Astrocyte (in vitro differentiated cells and primary cell): ENCODE data around the gene CACNA1E. TPM values are rescaled to one million over a fixed set of nuclear protein-coding genes. Genes with fewer than 3 reads are reported as not detected.

Experiments
- DNase-seq: peaks from one replicate; pipeline ENCODE4 v3.0.0-alpha.2; 2010; ENCODE audit warnings: low read depth
- FAIRE-seq: peaks from 2 replicates; lab custom pipeline; 2011; peaks lifted over from hg19 to GRCh38; lab: Jason Lieb, UNC
- H2AFZ ChIP-seq: 2 replicates; pipeline ENCODE4 v1.6.0; 2012; ENCODE audit warnings: low read depth, low read length, inconsistent platforms
- H3K27ac ChIP-seq: 2 replicates; pipeline ENCODE4 v1.5.1; 2011; ENCODE audit warnings: low read depth, low read length, inconsistent platforms
- H3K27me3 ChIP-seq: 2 replicates; pipeline ENCODE4 v1.6.0; 2011; ENCODE audit warnings: low read length, inconsistent platforms; ENCODE audit not compliant: insufficient read depth
- H3K36me3 ChIP-seq: 2 replicates; pipeline ENCODE4 v1.5.1; 2011; ENCODE audit warnings: low read length, inconsistent platforms; ENCODE audit not compliant: insufficient read depth
- H3K4me1 ChIP-seq: 2 replicates; pipeline ENCODE4 v1.5.1; 2011; ENCODE audit warnings: low read length, inconsistent platforms; ENCODE audit not compliant: insufficient read depth
- H3K4me2 ChIP-seq: 2 replicates; pipeline ENCODE4 v1.6.0; 2012; ENCODE audit warnings: low read length, inconsistent platforms
- H3K4me3 ChIP-seq: 2 replicates; pipeline ENCODE4 v1.5.1; 2011; ENCODE audit warnings: low read depth, mild to moderate bottlenecking, low read length, inconsistent platforms; ENCODE audit not compliant: insufficient read depth
- H3K79me2 ChIP-seq: 2 replicates; pipeline ENCODE4 v1.6.0; 2012; ENCODE audit warnings: mild to moderate bottlenecking, low read length, inconsistent platforms; ENCODE audit not compliant: insufficient read depth
- H3K9ac ChIP-seq: 2 replicates; pipeline ENCODE4 v1.6.0; 2012; ENCODE audit warnings: mild to moderate bottlenecking, low read length, inconsistent platforms
- H3K9me3 ChIP-seq: 2 replicates; pipeline ENCODE4 v1.5.1; 2012; ENCODE audit warnings: low read depth, mild to moderate bottlenecking, low read length, inconsistent platforms; ENCODE audit not compliant: insufficient read depth
- H4K20me1 ChIP-seq: 2 replicates; pipeline ENCODE4 v1.6.0; 2012; ENCODE audit warnings: low read length, inconsistent platforms; ENCODE audit not compliant: insufficient read depth
- H3K27ac Mint-ChIP-seq: one replicate; pipeline ENCODE4 v1.8.0; 2021; ENCODE audit warnings: mild to moderate bottlenecking, mixed read lengths; ENCODE audit not compliant: unreplicated experiment
- H3K27me3 Mint-ChIP-seq: one replicate; pipeline ENCODE4 v1.8.0; 2021; ENCODE audit warnings: low read depth, mixed read lengths; ENCODE audit not compliant: unreplicated experiment
- H3K36me3 Mint-ChIP-seq: one replicate; pipeline ENCODE4 v1.8.0; 2021; ENCODE audit warnings: low read depth, mixed read lengths; ENCODE audit not compliant: unreplicated experiment
- H3K4me1 Mint-ChIP-seq: one replicate; pipeline ENCODE4 v1.8.0; 2021; ENCODE audit warnings: low read depth, mixed read lengths; ENCODE audit not compliant: unreplicated experiment
- H3K4me3 Mint-ChIP-seq: one replicate; pipeline ENCODE4 v1.8.0; 2021; ENCODE audit warnings: mild to moderate bottlenecking, moderate library complexity, mixed read lengths; ENCODE audit not compliant: unreplicated experiment
- H3K9me3 Mint-ChIP-seq: one replicate; pipeline ENCODE4 v1.8.0; 2021; ENCODE audit warnings: mild to moderate bottlenecking, mixed read lengths; ENCODE audit not compliant: unreplicated experiment
- EZH2 ChIP-seq: IDR thresholded peaks from 2 replicates; pipeline ENCODE4 v1.6.1; 2012; ENCODE audit warnings: mild to moderate bottlenecking, low read length, inconsistent platforms; ENCODE audit not compliant: insufficient read depth
- total RNA-seq: library from RNA; stranded (reverse); gene quantifications from 2 replicates; pipeline ENCODE4 v1.2.1, GENCODE V29; 2021
- TF ChIP-seq, protein P1 (sequence below): IDR thresholded peaks from 2 replicates; pipeline ENCODE4 v1.5.1; 2011; ENCODE audit warnings: low read depth, mild to moderate bottlenecking, inconsistent platforms, low read length, moderate library complexity; ENCODE audit not compliant: insufficient read depth

CACNA1E gene
- total RNA-seq, 1 donor from 2014 or later: 0.07 TPM

- no peaks in the 10 kb centered on the region for H3K36me3 Mint-ChIP-seq
- no peak overlapping the region for H3K4me3 ChIP-seq
- H3K36me3 ChIP-seq: no peaks in the 10 kb centered on the region
- peaks cover 2% of the 10 kb centered on the region for H3K9me3 Mint-ChIP-seq
- H3K27me3 ChIP-seq: no peaks in the 10 kb centered on the region
- peaks cover 5% of the 10 kb centered on the region for H3K4me1 Mint-ChIP-seq
- DNase-seq (no peak), FAIRE-seq (no peak)
- H3K9ac ChIP-seq: no peak overlapping the region
- H3K27ac Mint-ChIP-seq: no peak overlapping the region
- H3K27ac ChIP-seq: no peak overlapping the region
- H3K4me3 Mint-ChIP-seq: no peak overlapping the region
- H4K20me1 ChIP-seq: no peaks in the 10 kb centered on the region
- no peaks in the 10 kb centered on the region for H3K79me2 ChIP-seq
- TF ChIP-seq, protein P1, sequence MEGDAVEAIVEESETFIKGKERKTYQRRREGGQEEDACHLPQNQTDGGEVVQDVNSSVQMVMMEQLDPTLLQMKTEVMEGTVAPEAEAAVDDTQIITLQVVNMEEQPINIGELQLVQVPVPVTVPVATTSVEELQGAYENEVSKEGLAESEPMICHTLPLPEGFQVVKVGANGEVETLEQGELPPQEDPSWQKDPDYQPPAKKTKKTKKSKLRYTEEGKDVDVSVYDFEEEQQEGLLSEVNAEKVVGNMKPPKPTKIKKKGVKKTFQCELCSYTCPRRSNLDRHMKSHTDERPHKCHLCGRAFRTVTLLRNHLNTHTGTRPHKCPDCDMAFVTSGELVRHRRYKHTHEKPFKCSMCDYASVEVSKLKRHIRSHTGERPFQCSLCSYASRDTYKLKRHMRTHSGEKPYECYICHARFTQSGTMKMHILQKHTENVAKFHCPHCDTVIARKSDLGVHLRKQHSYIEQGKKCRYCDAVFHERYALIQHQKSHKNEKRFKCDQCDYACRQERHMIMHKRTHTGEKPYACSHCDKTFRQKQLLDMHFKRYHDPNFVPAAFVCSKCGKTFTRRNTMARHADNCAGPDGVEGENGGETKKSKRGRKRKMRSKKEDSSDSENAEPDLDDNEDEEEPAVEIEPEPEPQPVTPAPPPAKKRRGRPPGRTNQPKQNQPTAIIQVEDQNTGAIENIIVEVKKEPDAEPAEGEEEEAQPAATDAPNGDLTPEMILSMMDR: no peak
- no peak for TF ChIP-seq EZH2
- H3K27me3 Mint-ChIP-seq: peaks cover 43% of the 10 kb centered on the region
- no peaks in the 10 kb centered on the region for H3K4me1 ChIP-seq
- no peak overlapping the region for H2AFZ ChIP-seq
- no peaks in the 10 kb centered on the region for H3K9me3 ChIP-seq
- H3K4me2 ChIP-seq: no peak overlapping the region
These were observed 31.3 kb downstream of the CACNA1E start for GRCh38 chr1:181514298-181515290.

- no peak for DNase-seq
- Histone ChIP-seq H3K36me3 (no peaks in the 10 kb centered on the region), H3K9ac (no peak overlapping the region), H3K4me1 (no peaks in the 10 kb centered on the region), H3K27me3 (no peaks in the 10 kb centered on the region), H3K4me2 (no peak overlapping the region), H4K20me1 (no peaks in the 10 kb centered on the region), H2AFZ (no peak overlapping the region), H3K9me3 (no peaks in the 10 kb centered on the region), H3K79me2 (no peaks in the 10 kb centered on the region), H3K4me3 (no peak overlapping the region), H3K27ac (no peak overlapping the region)
- Mint-ChIP-seq H3K27ac (no peak overlapping the region), H3K27me3 (peaks cover 30% of the 10 kb centered on the region), H3K9me3 (peaks cover under 1% of the 10 kb centered on the region), H3K4me3 (no peak overlapping the region), H3K36me3 (no peaks in the 10 kb centered on the region), H3K4me1 (peaks cover 6% of the 10 kb centered on the region)
- TF ChIP-seq EZH2: no peak
- TF ChIP-seq, protein P1: no peak
- no peak for FAIRE-seq
These were observed 33.4 kb downstream of the CACNA1E start for GRCh38 chr1:181516706-181517105.
